Vagina (tissue), 2 donors: Measurements from ENCODE around the gene IQCN. TPM values are rescaled to one million over a fixed set of nuclear protein-coding genes. Genes with fewer than 3 reads are reported as not detected.

Source experiments
- DNase-seq, 2 donors: peaks; one replicate each; pipeline ENCODE4 v3.0.0-alpha.2; 2017; ENCODE audit errors: extremely low spot score in 2 of 2
- H3K27ac ChIP-seq: fragments of 200-600 bp; sonication (generic); one replicate; pipeline ENCODE4 v1.5.1; 2019
- H3K27me3 ChIP-seq: fragments of 200-600 bp; sonication (generic); one replicate; pipeline ENCODE4 v1.5.1; 2019
- H3K36me3 ChIP-seq, 2 donors: fragments of 200-600 bp; sonication (generic); one replicate each; pipeline ENCODE4 v1.5.1; 2017 to 2019
- H3K4me1 ChIP-seq: fragments of 200-600 bp; sonication (generic); one replicate; pipeline ENCODE4 v1.5.1; 2019
- H3K4me3 ChIP-seq, 2 donors: fragments of 200-600 bp; sonication (generic); 1 replicate in 1 of 2; 2 replicates in 1 of 2; pipeline ENCODE4 v1.5.1; 2016 to 2019
- H3K9me3 ChIP-seq: fragments of 200-600 bp; sonication (generic); one replicate; pipeline ENCODE4 v1.5.1; 2019
- POLR2A ChIP-seq, 2 donors: fragments of 450-650 bp; IDR thresholded peaks; one replicate each; pipeline ENCODE4 v1.6.1; 2017; ENCODE audit warnings: antibody characterized with exemption in 2 of 2, mild to moderate bottlenecking in 2 of 2, moderate library complexity in 2 of 2
- POLR2AphosphoS5 ChIP-seq, 2 donors: sonication (generic); formaldehyde crosslinking; IDR thresholded peaks; one replicate each; pipeline ENCODE4 v1.9.0; 2017; ENCODE audit warnings: antibody characterized with exemption in 2 of 2, mild to moderate bottlenecking in 2 of 2, low read depth in 1 of 2; ENCODE audit not compliant: insufficient read depth in 1 of 2
- intact Hi-C: fragments of 100-400 bp; cut with DNase I; formaldehyde crosslinking; loops from one replicate; pipeline ENCODE4 v1.15.1; 2023
- total RNA-seq: library from RNA; depleted of rRNA; stranded (reverse); fragments of >200 nt; gene quantifications from one replicate; pipeline ENCODE4 v1.2.3, GENCODE V29; 2016
- TF ChIP-seq, protein P1 (sequence below), 3 experiments: fragments of 450-650 bp in 2 of 3; fragments of 200-600 bp in 1 of 3; sonication (generic) in 1 of 3; IDR thresholded peaks; one replicate each; pipeline ENCODE4 v1.5.1; 2017 to 2019; ENCODE audit warnings: antibody characterized with exemption in 3 of 3, mild to moderate bottlenecking in 2 of 3, moderate library complexity in 2 of 3

IQCN gene
- total RNA-seq, 1 donor from 2014 or later, result 4.4 TPM

DNA sequence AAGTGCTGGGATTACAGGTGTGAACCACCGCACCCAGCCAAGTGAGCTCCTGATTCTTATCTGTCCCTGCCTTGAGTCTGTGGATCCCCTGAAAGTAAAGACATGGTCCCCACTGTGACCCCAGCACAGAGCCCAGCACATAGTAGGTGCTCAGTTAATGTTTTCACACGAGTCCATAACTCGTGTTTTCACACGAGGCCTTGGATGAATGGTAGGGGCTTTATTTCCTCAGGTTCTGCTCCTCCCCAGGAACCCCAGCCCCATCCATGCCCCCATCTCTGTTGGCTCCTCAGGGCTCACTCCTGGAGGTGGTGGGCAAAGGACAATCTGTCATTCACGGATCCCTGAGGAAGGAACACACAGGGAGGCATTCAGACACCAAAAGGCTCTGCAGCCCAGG lies 24.4 kb downstream of the IQCN start:
- H3K27me3 ChIP-seq, result no peaks in the 10 kb centered on the region
- intact Hi-C loops, result loop anchor here (5.0 to 10.0 kb wide), 2 partner anchors 45 to 133 kb away; partner anchors contain the start of gene RAB3A
- H3K27ac ChIP-seq, result no peak overlapping the region
- no peak overlapping the region for H3K4me3 ChIP-seq
- H3K4me1 ChIP-seq, result no peaks in the 10 kb centered on the region
- DNase-seq, result no peak
- no peaks in the 10 kb centered on the region for H3K36me3 ChIP-seq
- TF ChIP-seq, protein P1, sequence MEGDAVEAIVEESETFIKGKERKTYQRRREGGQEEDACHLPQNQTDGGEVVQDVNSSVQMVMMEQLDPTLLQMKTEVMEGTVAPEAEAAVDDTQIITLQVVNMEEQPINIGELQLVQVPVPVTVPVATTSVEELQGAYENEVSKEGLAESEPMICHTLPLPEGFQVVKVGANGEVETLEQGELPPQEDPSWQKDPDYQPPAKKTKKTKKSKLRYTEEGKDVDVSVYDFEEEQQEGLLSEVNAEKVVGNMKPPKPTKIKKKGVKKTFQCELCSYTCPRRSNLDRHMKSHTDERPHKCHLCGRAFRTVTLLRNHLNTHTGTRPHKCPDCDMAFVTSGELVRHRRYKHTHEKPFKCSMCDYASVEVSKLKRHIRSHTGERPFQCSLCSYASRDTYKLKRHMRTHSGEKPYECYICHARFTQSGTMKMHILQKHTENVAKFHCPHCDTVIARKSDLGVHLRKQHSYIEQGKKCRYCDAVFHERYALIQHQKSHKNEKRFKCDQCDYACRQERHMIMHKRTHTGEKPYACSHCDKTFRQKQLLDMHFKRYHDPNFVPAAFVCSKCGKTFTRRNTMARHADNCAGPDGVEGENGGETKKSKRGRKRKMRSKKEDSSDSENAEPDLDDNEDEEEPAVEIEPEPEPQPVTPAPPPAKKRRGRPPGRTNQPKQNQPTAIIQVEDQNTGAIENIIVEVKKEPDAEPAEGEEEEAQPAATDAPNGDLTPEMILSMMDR (IDR thresholded peaks at IDR 0.05), result no peak
- TF ChIP-seq POLR2A (IDR thresholded peaks at IDR 0.05) (no peak), POLR2AphosphoS5 (IDR thresholded peaks at IDR 0.05; ENCODE audit: insufficient read depth in 1 of 2, low read depth in 1 of 2) (no peak)
- H3K9me3 ChIP-seq, result no peaks in the 10 kb centered on the region

DNA sequence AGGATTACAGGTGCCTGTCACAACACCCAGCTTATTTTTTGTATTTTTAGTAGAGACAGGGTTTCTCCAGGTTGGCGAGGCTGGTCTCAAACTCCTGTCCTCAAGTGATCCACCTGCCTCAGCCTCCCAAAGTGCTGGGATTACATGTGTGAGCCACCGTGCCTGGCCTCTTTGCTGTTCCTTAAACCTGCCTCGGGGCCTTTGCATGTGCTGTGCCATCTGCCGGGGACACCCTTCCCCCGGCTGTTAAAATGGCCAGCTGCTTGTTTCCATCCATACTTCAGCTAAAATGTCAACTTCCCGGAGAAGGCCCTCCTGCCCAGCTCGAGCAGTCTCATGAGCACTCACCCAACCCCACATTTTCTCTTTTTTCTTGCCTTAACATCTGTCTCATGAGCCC lies 29.0 kb downstream of the IQCN start:
- no peaks in the 10 kb centered on the region for H3K9me3 ChIP-seq
- H3K4me3 ChIP-seq, result no peak overlapping the region
- H3K36me3 ChIP-seq, result no peaks in the 10 kb centered on the region
- H3K27me3 ChIP-seq, result no peaks in the 10 kb centered on the region
- H3K27ac ChIP-seq, result no peak overlapping the region
- TF ChIP-seq POLR2A (IDR thresholded peaks at IDR 0.05), result no peak
- TF ChIP-seq POLR2AphosphoS5 (IDR thresholded peaks at IDR 0.05; ENCODE audit: insufficient read depth in 1 of 2, low read depth in 1 of 2), result no peak
- TF ChIP-seq, protein P1 (IDR thresholded peaks at IDR 0.05), result no peak
- H3K4me1 ChIP-seq, result no peaks in the 10 kb centered on the region
- intact Hi-C loops, result no loop called here
- no peak for DNase-seq

DNA sequence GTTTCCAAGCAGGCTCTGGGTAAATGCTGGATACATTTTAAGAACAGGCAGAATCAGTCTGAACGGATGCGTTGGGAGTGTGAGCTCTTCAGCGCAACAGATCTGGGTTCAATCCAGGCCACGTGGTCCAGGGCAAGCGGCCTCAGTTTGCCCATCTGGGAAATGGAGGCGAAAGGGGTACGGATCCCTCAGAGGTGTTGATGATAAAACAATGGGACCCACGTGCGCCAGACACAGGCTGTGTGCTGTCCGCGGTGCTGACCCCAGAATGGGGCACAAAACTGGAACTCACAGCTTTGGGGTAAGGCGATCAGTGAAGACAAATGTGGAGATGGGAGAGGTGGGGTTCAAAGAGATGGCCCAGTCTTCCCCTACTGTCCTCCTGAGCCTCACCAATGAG lies 34.9 kb downstream of the IQCN start:
- no peaks in the 10 kb centered on the region for H3K27me3 ChIP-seq

DNA sequence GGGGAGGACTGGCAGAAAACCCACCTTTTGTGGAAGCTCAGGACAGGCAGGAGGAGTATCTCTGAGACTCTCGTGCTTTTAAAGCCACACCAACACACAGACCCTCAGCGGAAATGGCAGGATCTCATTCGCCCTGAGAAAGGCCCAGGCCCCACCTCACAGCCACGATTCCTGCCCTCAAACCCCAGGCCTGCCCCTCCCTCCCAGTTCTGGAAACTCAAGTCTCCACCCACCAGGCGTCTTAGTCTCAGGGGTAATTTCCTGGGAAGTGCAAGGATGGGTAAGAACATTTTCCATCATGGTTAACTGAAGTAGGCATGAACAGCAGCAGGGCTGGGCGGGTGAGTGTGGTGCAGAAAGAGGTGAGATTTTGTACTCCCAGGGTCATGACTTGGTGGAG lies 40.1 kb downstream of the IQCN start:
- intact Hi-C loops, result no loop called here
- no peaks in the 10 kb centered on the region for H3K36me3 ChIP-seq
- H3K27me3 ChIP-seq, result peaks cover 5% of the 10 kb centered on the region
- peaks cover 6% of the 10 kb centered on the region for H3K9me3 ChIP-seq
- H3K4me3 ChIP-seq, result no peak overlapping the region
- no peak overlapping the region for H3K27ac ChIP-seq
- DNase-seq, result no peak
- H3K4me1 ChIP-seq, result no peaks in the 10 kb centered on the region
- no peak for TF ChIP-seq POLR2A (IDR thresholded peaks at IDR 0.05)
- TF ChIP-seq, protein P1 (IDR thresholded peaks at IDR 0.05), result no peak

More for the DNA sequence above, 34.9 kb downstream of the IQCN start:
- intact Hi-C loops, result no loop called here
- H3K4me1 ChIP-seq, result no peaks in the 10 kb centered on the region
- no peak for DNase-seq
- no peak overlapping the region for H3K27ac ChIP-seq
- no peak overlapping the region for H3K4me3 ChIP-seq
- H3K36me3 ChIP-seq, result no peaks in the 10 kb centered on the region
- no peaks in the 10 kb centered on the region for H3K9me3 ChIP-seq
- TF ChIP-seq POLR2A (IDR thresholded peaks at IDR 0.05), result no peak
- TF ChIP-seq, protein P1 (IDR thresholded peaks at IDR 0.05), result no peak
- no peak for TF ChIP-seq POLR2AphosphoS5 (IDR thresholded peaks at IDR 0.05; ENCODE audit: insufficient read depth in 1 of 2, low read depth in 1 of 2)

DNA sequence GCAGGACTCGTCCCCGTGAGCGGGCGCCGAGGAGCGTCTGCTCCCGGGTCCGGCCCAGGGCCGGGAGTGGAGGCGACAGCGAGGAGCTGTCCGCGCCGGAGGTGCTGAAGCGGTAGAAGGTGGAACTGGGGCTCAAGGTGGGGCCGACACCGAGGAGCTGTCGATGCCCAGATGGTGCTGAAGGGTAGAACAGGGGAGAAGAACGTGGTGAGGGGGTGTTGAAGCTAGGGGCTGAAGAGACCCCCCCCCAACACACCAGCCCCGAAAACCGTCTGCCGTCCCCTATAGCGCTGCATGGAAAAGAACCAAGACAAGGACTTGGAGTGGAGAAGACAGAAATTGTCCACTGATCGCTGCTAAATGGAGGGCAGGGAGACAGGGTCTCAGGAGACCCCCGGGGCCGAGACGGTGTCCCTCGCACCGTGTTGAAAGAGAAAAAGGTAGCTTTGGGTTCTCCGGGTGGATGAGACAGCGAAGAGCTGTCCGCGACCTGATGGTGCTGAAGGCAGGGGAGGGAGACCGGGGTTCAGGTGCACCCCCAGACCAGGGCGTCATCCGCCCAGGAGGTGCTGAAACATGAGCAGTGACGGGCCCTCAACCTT lies 40.9 kb downstream of the IQCN start:
- intact Hi-C loops, result no loop called here
- H3K9me3 ChIP-seq, result peaks cover 6% of the 10 kb centered on the region
- DNase-seq, result no peak
- no peaks in the 10 kb centered on the region for H3K4me1 ChIP-seq
- H3K4me3 ChIP-seq, result no peak overlapping the region
- H3K27me3 ChIP-seq, result peaks cover 5% of the 10 kb centered on the region
- no peaks in the 10 kb centered on the region for H3K36me3 ChIP-seq
- TF ChIP-seq POLR2A (IDR thresholded peaks at IDR 0.05) (no peak), POLR2AphosphoS5 (IDR thresholded peaks at IDR 0.05; ENCODE audit: insufficient read depth in 1 of 2, low read depth in 1 of 2) (no peak)
- TF ChIP-seq, protein P1 (IDR thresholded peaks at IDR 0.05), result no peak
- H3K27ac ChIP-seq, result no peak overlapping the region
